Measurements from ENCODE around the gene SPACA4. TPM values are rescaled to one million over a fixed set of nuclear protein-coding genes. Genes with fewer than 3 reads are reported as not detected.

Gene SPACA4
- polyA plus RNA-seq, 1 experiment = not detected

GRCh38 chr19:48613024-48613851 lies 6.7 kb downstream of the SPACA4 start:
- CTCF ChIA-PET = interaction anchor here (1.0 kb wide), 1 partner anchor 25 kb away, joined by 3 read pairs; no protein-coding TSS in a partner anchor
- H3K27ac ChIP-seq (ENCODE audit: low read depth, low read length) = no peak overlapping the region

GRCh38 chr19:48613852-48614435 lies 7.4 kb downstream of the SPACA4 start:
- POLR2A ChIA-PET = interaction anchor here (0.5 to 1.5 kb wide), 3 partner anchors 12 to 46 kb away, joined by 3 read pairs; no protein-coding TSS in a partner anchor
- CTCF ChIA-PET = interaction anchor here (1.0 kb wide), 1 partner anchor 25 kb away, joined by 3 read pairs; no protein-coding TSS in a partner anchor
- DNase-seq (ENCODE audit: low read depth, low spot score) = no peak

More at GRCh38 chr19:48613024-48613851, 6.7 kb downstream of the SPACA4 start:
- POLR2A ChIA-PET = interaction anchor here (0.6 to 1.5 kb wide), 3 partner anchors 9 to 45 kb away, joined by 3 to 7 read pairs (median 3); no protein-coding TSS in a partner anchor
- TF ChIP-seq CTCF (IDR thresholded peaks at IDR 0.05; ENCODE audit: low read depth, low read length) = no peak
- no peak for DNase-seq (ENCODE audit: low read depth, low spot score)
- Histone ChIP-seq H3K27me3 (ENCODE audit: control insufficient read depth, insufficient read depth, low read length) (no peaks in the 10 kb centered on the region), H3K9me3 (ENCODE audit: control insufficient read depth, insufficient read depth, low read length) (no peaks in the 10 kb centered on the region; the same call in 1 of the 2 replicates), H3K4me3 (ENCODE audit: low read depth, low read length) (no peak overlapping the region)

GRCh38 chr19:48614436-48615230 lies 8.1 kb downstream of the SPACA4 start, which contains the start of gene FAM83E:
TSS of gene FAM83E (minus strand) at chr19:48615076. CDS start at chr19:48613372, 1,704 bp downstream.
- Histone ChIP-seq H3K9me3 (ENCODE audit: control insufficient read depth, insufficient read depth, low read length) (no peaks in the 10 kb centered on the region; the same call in 1 of the 2 replicates), H3K27me3 (ENCODE audit: control insufficient read depth, insufficient read depth, low read length) (no peaks in the 10 kb centered on the region), H3K4me3 (ENCODE audit: low read depth, low read length) (no peak within 1 kb of the TSS), H3K27ac (ENCODE audit: low read depth, low read length) (no peak within 1 kb of the TSS)
- CTCF ChIA-PET = interaction anchor here (1.0 kb wide), 1 partner anchor 26 kb away, joined by 3 read pairs; no protein-coding TSS in a partner anchor
- POLR2A ChIA-PET = interaction anchor here (0.5 kb wide), 1 partner anchor 20 kb away, joined by 3 read pairs; no protein-coding TSS in a partner anchor
- TF ChIP-seq CTCF (IDR thresholded peaks at IDR 0.05; ENCODE audit: low read depth, low read length) = no peak
- DNase-seq (ENCODE audit: low read depth, low spot score) = no peak

More at GRCh38 chr19:48613852-48614435, 7.4 kb downstream of the SPACA4 start:
- Histone ChIP-seq H3K9me3 (ENCODE audit: control insufficient read depth, insufficient read depth, low read length) (no peaks in the 10 kb centered on the region; the same call in 1 of the 2 replicates), H3K27me3 (ENCODE audit: control insufficient read depth, insufficient read depth, low read length) (no peaks in the 10 kb centered on the region), H3K4me3 (ENCODE audit: low read depth, low read length) (no peak overlapping the region), H3K27ac (ENCODE audit: low read depth, low read length) (no peak overlapping the region)
- no peak for TF ChIP-seq CTCF (IDR thresholded peaks at IDR 0.05; ENCODE audit: low read depth, low read length)

GRCh38 chr19:48615231-48616040 lies 8.9 kb downstream of the SPACA4 start:
- no peak for DNase-seq (ENCODE audit: low read depth, low spot score)
- no peak for TF ChIP-seq CTCF (IDR thresholded peaks at IDR 0.05; ENCODE audit: low read depth, low read length)
- H3K4me3 ChIP-seq (ENCODE audit: low read depth, low read length) = no peak overlapping the region
- no peaks in the 10 kb centered on the region for H3K27me3 ChIP-seq (ENCODE audit: control insufficient read depth, insufficient read depth, low read length)
- CTCF ChIA-PET = interaction anchor here (0.7 kb wide), 1 partner anchor 75 kb away, joined by 3 read pairs; no protein-coding TSS in a partner anchor
- POLR2A ChIA-PET = interaction anchor here (0.7 kb wide), 1 partner anchor 31 kb away, joined by 3 read pairs; no protein-coding TSS in a partner anchor
- H3K9me3 ChIP-seq (ENCODE audit: control insufficient read depth, insufficient read depth, low read length) = no peaks in the 10 kb centered on the region; the same call in 1 of the 2 replicates
- H3K27ac ChIP-seq (ENCODE audit: low read depth, low read length) = no peak overlapping the region
